ENCODE measurements around the gene SPA17. TPM values are rescaled to one million over a fixed set of nuclear protein-coding genes. Genes with fewer than 3 reads are reported as not detected.

SPA17 gene
- total and polyA plus RNA-seq, 2 experiments from 2014 or later: 9.3 to 13.2 TPM

GRCh38 chr11:124656774-124657630 is 16.7 kb upstream of the SPA17 start:
- TF ChIP-seq CTCF (IDR thresholded peaks at IDR 0.05; ENCODE audit: low read depth, low read length): no peak
- peak; percentile 30 to 37 for DNase-seq (ENCODE audit: low read depth in 1 of 2, low spot score in 1 of 2)
- Histone ChIP-seq H3K4me1 (ENCODE audit: low read depth) (no peaks in the 10 kb centered on the region), H3K9me3 (ENCODE audit: low read depth) (no peaks in the 10 kb centered on the region), H3K27ac (no peak overlapping the region), H3K36me3 (no peaks in the 10 kb centered on the region), H3K27me3 (peaks cover 7% of the 10 kb centered on the region), H3K4me3 (no peak overlapping the region)

- Histone ChIP-seq H3K27ac (no peak overlapping the region), H3K9me3 (ENCODE audit: low read depth) (no peaks in the 10 kb centered on the region), H3K4me1 (ENCODE audit: low read depth) (no peaks in the 10 kb centered on the region), H3K36me3 (no peaks in the 10 kb centered on the region), H3K4me3 (no peak overlapping the region), H3K27me3 (peaks cover 7% of the 10 kb centered on the region)
- TF ChIP-seq CTCF (IDR thresholded peaks at IDR 0.05; ENCODE audit: low read depth, low read length): no peak
- peak in 1 of 2 donors; percentile 10 for DNase-seq (ENCODE audit: low read depth in 1 of 2, low spot score in 1 of 2)
These were observed 15.8 kb upstream of the SPA17 start for GRCh38 chr11:124657904-124658303.

GRCh38 chr11:124658501-124658900 is 15.2 kb upstream of the SPA17 start:
- TF ChIP-seq CTCF (IDR thresholded peaks at IDR 0.05; ENCODE audit: low read depth, low read length): no peak
- Histone ChIP-seq H3K4me1 (ENCODE audit: low read depth) (no peaks in the 10 kb centered on the region), H3K9me3 (ENCODE audit: low read depth) (no peaks in the 10 kb centered on the region), H3K27ac (no peak overlapping the region), H3K27me3 (peaks cover 7% of the 10 kb centered on the region), H3K4me3 (no peak overlapping the region), H3K36me3 (no peaks in the 10 kb centered on the region)
- no peak for DNase-seq (ENCODE audit: low read depth in 1 of 2, low spot score in 1 of 2)

- Histone ChIP-seq H3K4me1 (ENCODE audit: low read depth) (no peaks in the 10 kb centered on the region), H3K4me3 (no peak overlapping the region), H3K27me3 (peaks cover 7% of the 10 kb centered on the region), H3K36me3 (no peaks in the 10 kb centered on the region), H3K27ac (no peak overlapping the region), H3K9me3 (ENCODE audit: low read depth) (no peaks in the 10 kb centered on the region)
- no peak for TF ChIP-seq CTCF (IDR thresholded peaks at IDR 0.05; ENCODE audit: low read depth, low read length)
- DNase-seq (ENCODE audit: low read depth in 1 of 2, low spot score in 1 of 2): no peak
These were observed 14.7 kb upstream of the SPA17 start for GRCh38 chr11:124658986-124659385.

GRCh38 chr11:124661553-124661952 is 12.2 kb upstream of the SPA17 start:
- Histone ChIP-seq H3K4me1 (ENCODE audit: low read depth) (no peaks in the 10 kb centered on the region), H3K9me3 (ENCODE audit: low read depth) (no peaks in the 10 kb centered on the region), H3K4me3 (no peak overlapping the region), H3K27ac (no peak overlapping the region), H3K27me3 (peaks cover 12% of the 10 kb centered on the region), H3K36me3 (no peaks in the 10 kb centered on the region)
- TF ChIP-seq CTCF (IDR thresholded peaks at IDR 0.05; ENCODE audit: low read depth, low read length): no peak
- no peak for DNase-seq (ENCODE audit: low read depth in 1 of 2, low spot score in 1 of 2)

All from cardiac muscle cell (in vitro differentiated cells and primary cell).